Right hindlimb (tissue), 1 donor: Measurements from ENCODE around the gene TAF11L10.
"Not testable (repeated sequence)": the region's sequence is repeated elsewhere in the genome, so short reads cannot be mapped to it uniquely, and the experiment has no call there.

ENCODE experiments used
- DNase-seq: peaks from one replicate; pipeline ENCODE4 v3.0.0-alpha.2; 2018

TAF11L10 gene

GRCh38 chr5:17597728-17598127 lies at the start of gene TAF11L10:
Gene TAF11L10, minus strand, starts transcription at chr5:17597828.
- not testable (repeated sequence) for DNase-seq

GRCh38 chr5:17634160-17634559 lies 36.5 kb upstream of the TAF11L10 start, which contains the start of gene TAF11L14:
Gene TAF11L14, plus strand, starts transcription at chr5:17634460.
- no peak for DNase-seq

- not testable (repeated sequence) for DNase-seq
These were observed 34.2 kb upstream of the TAF11L10 start, which contains the start of gene TAF11L13 for GRCh38 chr5:17631788-17632187. Gene TAF11L13, plus strand, starts transcription at chr5:17632088.

DNA sequence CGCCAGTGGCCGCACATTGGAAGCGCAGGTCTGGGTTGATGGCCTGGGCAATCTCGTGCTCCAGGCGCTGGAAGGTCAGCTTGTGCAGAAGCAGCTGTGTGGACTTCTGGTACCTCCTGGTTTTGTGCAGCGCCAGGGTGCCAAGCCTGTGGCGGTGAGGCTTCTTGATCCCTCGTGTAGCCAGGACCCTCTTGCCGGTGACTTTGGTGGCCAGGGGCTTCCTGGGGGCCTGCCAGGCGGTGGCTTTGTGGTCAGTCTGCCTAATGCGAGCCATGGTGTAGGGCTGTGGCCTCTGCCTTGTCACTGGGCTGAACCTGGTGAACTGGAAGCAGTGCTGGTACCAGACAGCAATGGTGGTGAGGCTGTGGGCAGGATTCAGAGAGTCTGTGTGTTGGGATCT lies 28.1 kb upstream of the TAF11L10 start:
- no peak for DNase-seq

DNA sequence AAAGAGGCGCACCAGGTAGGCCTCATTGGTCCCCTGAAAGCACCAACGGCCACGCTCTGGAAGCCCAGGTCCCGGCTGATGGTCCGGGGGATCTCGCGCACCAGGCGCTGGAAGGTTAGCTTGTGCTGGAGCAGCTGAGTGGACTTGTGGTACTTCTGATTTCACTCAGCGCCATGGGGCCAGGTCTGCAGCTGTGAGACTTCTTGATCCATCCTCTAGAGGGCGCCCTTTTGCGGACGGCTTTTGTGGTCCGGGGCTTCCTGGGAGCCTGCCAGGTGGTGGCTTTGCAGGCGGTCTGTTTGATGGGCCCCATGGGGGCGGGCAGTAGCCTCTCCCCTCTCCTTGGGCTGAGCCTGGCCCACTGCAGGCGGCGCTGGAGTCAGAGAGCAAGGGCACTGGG lies 23.0 kb upstream of the TAF11L10 start:
- no peak for DNase-seq

DNA sequence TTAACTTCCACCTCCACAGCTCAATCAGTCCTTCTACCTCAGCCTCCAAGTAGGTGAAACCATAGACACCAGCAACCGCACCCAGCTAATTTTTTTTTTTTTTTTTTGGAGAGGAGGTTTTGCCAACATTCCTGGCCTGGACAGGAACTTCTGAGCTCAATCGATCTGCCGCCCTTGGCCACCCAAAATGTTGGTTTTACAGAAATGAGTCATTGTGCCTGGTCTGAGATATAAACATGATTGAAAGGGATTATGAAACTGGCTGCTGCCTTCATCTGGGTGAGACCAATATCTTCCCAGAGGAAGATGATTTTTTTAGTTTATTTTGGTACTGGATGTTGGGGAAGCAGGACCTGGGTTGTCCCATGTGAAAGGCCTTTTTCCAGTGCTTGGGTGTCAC lies 21.7 kb upstream of the TAF11L10 start:
- DNase-seq = no peak

GRCh38 chr5:17614872-17615605 lies 17.4 kb upstream of the TAF11L10 start:
- no peak for DNase-seq

GRCh38 chr5:17610092-17610491 lies 12.5 kb upstream of the TAF11L10 start, which contains the start of gene TAF11L12:
Gene TAF11L12, plus strand, starts transcription at chr5:17610392.
- DNase-seq = not testable (repeated sequence)

- not testable (repeated sequence) for DNase-seq
These were observed 9.8 kb upstream of the TAF11L10 start for GRCh38 chr5:17607461-17607860.

- no peak for DNase-seq
These were observed 7.3 kb upstream of the TAF11L10 start for GRCh38 chr5:17604951-17605350.

GRCh38 chr5:17603880-17604279 lies 6.3 kb upstream of the TAF11L10 start, which contains the start of gene TAF11L11:
Gene TAF11L11, plus strand, starts transcription at chr5:17604183.
- DNase-seq = not testable (repeated sequence)

DNA sequence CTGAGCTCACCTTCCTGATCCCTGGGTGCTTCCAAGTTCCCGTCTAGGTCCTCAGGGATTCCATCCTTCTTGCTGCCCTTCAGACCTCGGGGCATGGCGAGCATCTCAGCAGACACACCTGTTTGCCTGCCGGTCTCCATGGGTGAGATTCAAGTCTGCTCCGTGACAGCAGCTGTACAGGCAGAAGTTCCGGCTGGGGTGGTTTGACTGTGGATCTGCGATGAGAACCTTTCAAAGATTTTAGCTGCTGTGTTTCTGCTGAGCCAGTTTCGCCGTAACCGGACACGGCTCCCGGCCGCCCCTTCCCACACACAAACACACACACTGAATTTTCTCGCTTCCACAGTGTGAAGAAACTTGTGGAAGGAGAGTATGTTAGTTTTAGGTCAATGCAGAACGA lies 3.4 kb downstream of the TAF11L10 start, which contains the start of gene TAF11L9:
TAF11L9 (minus strand) TSS at position 140 of the 400 bp plus-strand sequence.
- not testable (repeated sequence) for DNase-seq

DNA sequence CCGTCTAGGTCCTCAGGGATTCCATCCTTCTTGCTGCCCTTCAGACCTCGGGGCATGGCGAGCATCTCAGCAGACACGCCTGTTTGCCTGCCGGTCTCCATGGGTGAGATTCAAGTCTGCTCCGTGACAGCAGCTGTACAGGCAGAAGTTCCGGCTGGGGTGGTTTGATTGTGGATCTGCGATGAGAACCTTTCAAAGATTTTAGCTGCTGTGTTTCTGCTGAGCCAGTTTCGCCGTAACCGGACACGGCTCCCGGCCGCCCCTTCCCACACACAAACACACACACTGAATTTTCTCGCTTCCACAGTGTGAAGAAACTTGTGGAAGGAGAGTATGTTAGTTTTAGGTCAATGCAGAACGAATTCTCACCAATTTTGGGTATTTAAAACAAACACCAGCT lies 6.8 kb downstream of the TAF11L10 start, which contains the start of gene TAF11L8:
TAF11L8 (minus strand) TSS at position 101 of the 400 bp plus-strand sequence.
- not testable (repeated sequence) for DNase-seq

- not testable (repeated sequence) for DNase-seq
These were observed 12.0 kb downstream of the TAF11L10 start, which contains the start of gene TAF11L7 for GRCh38 chr5:17585658-17586057. Gene TAF11L7, minus strand, starts transcription at chr5:17585758.
